ENCODE results near the gene PCDHGB2.
"Not testable (repeated sequence)": the region's sequence is repeated elsewhere in the genome, so short reads cannot be mapped to it uniquely, and the experiment has no call there.

The PCDHGB2 gene

GRCh38 chr5:141322261-141322660, 37.5 kb upstream of the PCDHGB2 start:
- CTCF ChIA-PET: interaction anchor here (1.9 to 4.0 kb wide), 2 partner anchors 242 to 245 kb away, joined by 6 to 17 read pairs; no protein-coding TSS in a partner anchor
- DNase-seq (ENCODE audit: extremely low spot score): no peak
- no peak for TF ChIP-seq CTCF (IDR thresholded peaks at IDR 0.05; ENCODE audit: control extremely low read depth, extremely low read depth, low read depth, missing control alignments)
- POLR2A ChIA-PET: no interaction called here

DNA sequence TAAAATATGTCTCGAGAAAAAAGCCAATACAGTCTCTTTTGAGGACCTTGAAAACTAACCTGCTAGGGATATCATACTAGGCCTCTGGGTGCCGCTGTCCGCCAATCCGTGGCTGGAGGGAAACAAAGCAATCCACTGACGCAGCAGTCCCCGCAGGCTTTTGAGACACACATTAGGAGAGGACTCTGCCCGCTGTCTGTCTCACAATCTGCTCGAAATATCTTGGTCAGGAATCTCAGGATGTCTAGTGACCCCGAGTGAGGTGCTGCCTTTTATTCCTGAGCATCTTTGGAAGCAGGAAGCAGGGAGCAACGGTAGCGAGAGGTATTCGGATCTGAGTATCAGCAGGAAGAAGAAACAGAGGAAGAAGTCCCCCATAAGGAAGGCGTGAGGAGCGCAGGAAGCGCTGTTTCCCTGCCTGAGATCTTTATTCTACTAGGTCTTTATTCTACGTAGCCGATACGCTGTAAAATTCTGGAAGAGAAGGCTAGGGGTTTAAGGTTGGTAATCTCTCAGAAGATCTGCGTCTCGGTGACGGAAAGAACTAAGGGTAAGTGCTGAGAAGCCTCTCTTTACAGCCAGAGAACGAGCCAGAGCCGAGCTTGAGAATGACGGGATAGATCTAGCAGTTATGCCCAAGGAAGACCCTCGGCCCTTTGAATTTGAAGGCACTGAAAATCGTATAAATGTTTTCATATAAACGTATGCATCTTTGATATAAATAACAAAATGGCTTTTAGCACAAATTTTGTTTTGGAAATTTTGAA, 33.5 kb upstream of the PCDHGB2 start:
- peak; percentile 43 for TF ChIP-seq CTCF (IDR thresholded peaks at IDR 0.05; ENCODE audit: control extremely low read depth, extremely low read depth, low read depth, missing control alignments)
- DNase-seq (ENCODE audit: extremely low spot score): peak; percentile 62
- POLR2A ChIA-PET: no interaction called here
- CTCF ChIA-PET: interaction anchor here (0.7 to 4.6 kb wide), 7 partner anchors 10 to 242 kb away, joined by 3 to 14 read pairs (median 4); partner anchors contain the start of genes PCDHGA2 and PCDHGB3

DNA sequence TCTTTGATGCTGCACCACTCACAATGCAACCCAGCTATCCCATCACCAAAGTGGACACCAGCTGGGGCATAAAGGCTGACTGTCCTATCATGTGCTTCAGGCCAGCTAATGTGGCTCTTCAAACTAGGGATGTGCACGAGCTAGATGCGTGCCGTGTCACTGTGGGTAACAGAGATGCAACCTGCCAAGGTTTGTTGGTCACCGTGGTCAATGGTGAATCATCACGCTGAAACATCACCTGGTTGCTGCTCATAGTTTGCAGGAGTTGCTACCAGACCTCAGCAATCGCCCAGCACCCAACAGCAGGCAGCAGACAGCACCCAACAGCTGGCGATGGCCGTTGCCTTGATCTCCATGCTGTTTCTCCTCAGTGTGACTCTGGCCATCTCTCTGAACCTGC, 31.6 kb upstream of the PCDHGB2 start:
- POLR2A ChIA-PET: no interaction called here
- CTCF ChIA-PET: interaction anchor here (0.8 to 4.4 kb wide), 8 partner anchors 9 to 236 kb away, joined by 3 to 53 read pairs (median 4); partner anchors contain the start of genes PCDHGB1, PCDHGB6 and TAF7
- no peak for TF ChIP-seq CTCF (IDR thresholded peaks at IDR 0.05; ENCODE audit: control extremely low read depth, extremely low read depth, low read depth, missing control alignments)
- DNase-seq (ENCODE audit: extremely low spot score): no peak

DNA sequence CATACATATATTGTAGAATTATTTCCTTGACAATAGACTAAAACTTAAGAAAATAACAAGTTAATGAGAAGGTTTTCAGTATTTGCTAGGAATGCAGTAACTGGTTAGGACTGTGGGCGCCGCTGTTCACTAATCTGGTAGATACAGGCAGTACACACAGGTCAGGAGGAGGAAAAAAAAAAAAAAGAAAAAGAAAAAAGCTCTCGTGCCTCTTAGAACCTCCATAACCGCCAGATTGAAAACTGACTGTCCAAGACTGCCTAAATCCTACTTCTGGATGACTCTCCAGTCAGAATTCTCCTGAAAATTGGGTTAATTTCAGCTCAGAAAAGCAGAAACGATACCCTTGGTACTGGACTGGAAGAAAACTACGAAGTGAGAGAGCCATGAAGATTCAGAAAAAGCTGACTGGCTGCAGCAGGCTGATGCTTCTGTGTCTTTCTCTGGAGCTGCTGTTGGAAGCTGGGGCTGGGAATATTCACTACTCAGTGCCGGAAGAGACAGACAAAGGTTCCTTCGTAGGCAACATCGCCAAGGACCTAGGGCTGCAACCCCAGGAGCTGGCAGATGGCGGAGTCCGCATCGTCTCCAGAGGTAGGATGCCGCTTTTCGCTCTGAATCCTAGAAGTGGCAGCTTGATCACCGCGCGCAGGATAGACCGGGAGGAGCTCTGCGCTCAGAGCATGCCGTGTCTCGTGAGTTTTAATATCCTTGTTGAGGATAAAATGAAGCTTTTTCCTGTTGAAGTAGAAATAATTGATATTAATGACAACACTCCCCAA, 29.3 kb upstream of the PCDHGB2 start, which contains the start of gene PCDHGA1:
Gene PCDHGA1 (plus strand): TSS at position 216 of the 782 bp plus-strand sequence.
- peak; percentile 73 for TF ChIP-seq CTCF (IDR thresholded peaks at IDR 0.05; ENCODE audit: control extremely low read depth, extremely low read depth, low read depth, missing control alignments)
- DNase-seq (ENCODE audit: extremely low spot score): peak; percentile 45
- CTCF ChIA-PET: interaction anchor here (0.6 to 4.4 kb wide), 25 partner anchors 9 to 235 kb away, joined by 3 to 53 read pairs (median 5); partner anchors contain the start of genes PCDHB14, PCDHGA10, PCDHGA11 and PCDHGA3
- POLR2A ChIA-PET: interaction anchor here (1.1 kb wide), 1 partner anchor 11 kb away, joined by 4 read pairs; no protein-coding TSS in a partner anchor

DNA sequence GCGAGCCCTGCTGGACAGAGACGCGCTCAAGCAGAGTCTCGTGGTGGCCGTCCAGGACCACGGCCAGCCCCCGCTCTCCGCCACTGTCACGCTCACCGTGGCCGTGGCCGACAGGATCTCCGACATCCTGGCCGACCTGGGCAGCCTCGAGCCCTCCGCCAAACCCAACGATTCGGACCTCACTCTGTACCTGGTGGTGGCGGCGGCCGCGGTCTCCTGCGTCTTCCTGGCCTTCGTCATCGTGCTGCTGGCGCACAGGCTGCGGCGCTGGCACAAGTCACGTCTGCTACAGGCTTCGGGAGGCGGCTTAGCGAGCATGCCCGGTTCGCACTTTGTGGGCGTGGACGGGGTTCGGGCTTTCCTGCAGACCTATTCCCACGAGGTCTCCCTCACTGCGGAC, 27.2 kb upstream of the PCDHGB2 start:
- POLR2A ChIA-PET; DNase-seq (ENCODE audit: extremely low spot score): not testable (repeated sequence)
- CTCF ChIA-PET: interaction anchor here (1.7 to 3.5 kb wide), 3 partner anchors 12 to 235 kb away, joined by 5 to 20 read pairs (median 6); partner anchors contain the start of genes PCDHGA10 and TAF7

- peak; percentile 35 for TF ChIP-seq CTCF (IDR thresholded peaks at IDR 0.05; ENCODE audit: control extremely low read depth, extremely low read depth, low read depth, missing control alignments)
- ChIA-PET POLR2A (no interaction called here), CTCF (interaction anchor here (1.1 to 2.5 kb wide), 14 partner anchors 8 to 492 kb away, joined by 3 to 14 read pairs (median 5); partner anchors contain the start of genes PCDHGA1, PCDHGA10, PCDHGA12 and PCDHGB1)
- DNase-seq (ENCODE audit: extremely low spot score): peak; percentile 47
These were observed 21.1 kb upstream of the PCDHGB2 start, which contains the start of gene PCDHGA2 for GRCh38 chr5:141338538-141339306. TSS of gene PCDHGA2 (plus strand) at chr5:141338760.

DNA sequence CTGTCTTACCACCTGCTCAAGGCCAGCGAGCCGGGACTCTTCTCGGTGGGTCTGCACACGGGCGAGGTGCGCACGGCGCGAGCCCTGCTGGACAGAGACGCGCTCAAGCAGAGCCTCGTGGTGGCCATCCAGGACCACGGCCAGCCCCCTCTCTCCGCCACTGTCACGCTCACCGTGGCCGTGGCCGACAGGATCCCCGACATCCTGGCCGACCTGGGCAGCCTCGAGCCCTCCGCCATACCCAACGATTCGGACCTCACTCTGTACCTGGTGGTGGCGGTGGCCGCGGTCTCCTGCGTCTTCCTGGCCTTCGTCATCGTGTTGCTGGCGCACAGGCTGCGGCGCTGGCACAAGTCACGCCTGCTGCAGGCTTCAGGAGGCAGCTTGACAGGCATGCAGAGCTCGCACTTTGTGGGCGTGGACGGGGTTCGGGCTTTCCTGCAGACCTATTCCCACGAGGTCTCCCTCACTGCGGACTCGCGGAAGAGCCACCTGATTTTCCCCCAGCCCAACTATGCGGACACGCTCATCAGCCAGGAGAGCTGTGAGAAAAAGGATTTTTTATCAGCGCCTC, 18.9 kb upstream of the PCDHGB2 start:
- POLR2A ChIA-PET; DNase-seq (ENCODE audit: extremely low spot score): not testable (repeated sequence)
- CTCF ChIA-PET: interaction anchor here (2.2 kb wide), 1 partner anchor 10 kb away, joined by 7 read pairs; the partner anchor contains the start of gene PCDHGA1

Measured in GM10248 (cell line).